Inflammatory macrophage (primary cell): ENCODE data around the gene AFF3.
"Not testable (repeated sequence)": the region's sequence is repeated elsewhere in the genome, so short reads cannot be mapped to it uniquely, and the experiment has no call there.

Source experiments
- DNase-seq, 2 donors: peaks; one replicate each; pipeline ENCODE4 v3.0.0-alpha.2; 2020 to 2022

AFF3 gene

DNA sequence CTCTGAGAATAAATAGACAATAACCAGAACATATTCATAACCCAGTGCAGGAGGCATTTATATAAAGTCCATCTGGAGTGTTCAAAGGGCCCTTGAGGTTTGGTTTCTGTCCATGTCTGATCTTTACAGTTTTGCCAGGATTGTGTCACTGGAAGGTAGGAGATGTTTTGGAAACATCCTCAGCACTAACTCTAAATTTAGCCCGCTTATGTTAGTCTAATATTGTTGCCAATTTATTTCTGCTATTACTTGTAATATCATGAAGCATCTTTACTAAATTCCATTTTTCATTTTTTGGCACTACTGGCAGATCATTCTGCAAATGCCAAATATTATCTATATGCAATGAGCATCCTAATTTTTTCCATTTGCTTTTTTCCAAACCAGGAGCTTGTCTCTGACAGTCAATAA lies 630.2 kb downstream of the AFF3 start:
- DNase-seq, result no peak

GRCh38 chr2:99509387-99509786 lies 633.0 kb downstream of the AFF3 start:
- no peak for DNase-seq

DNA sequence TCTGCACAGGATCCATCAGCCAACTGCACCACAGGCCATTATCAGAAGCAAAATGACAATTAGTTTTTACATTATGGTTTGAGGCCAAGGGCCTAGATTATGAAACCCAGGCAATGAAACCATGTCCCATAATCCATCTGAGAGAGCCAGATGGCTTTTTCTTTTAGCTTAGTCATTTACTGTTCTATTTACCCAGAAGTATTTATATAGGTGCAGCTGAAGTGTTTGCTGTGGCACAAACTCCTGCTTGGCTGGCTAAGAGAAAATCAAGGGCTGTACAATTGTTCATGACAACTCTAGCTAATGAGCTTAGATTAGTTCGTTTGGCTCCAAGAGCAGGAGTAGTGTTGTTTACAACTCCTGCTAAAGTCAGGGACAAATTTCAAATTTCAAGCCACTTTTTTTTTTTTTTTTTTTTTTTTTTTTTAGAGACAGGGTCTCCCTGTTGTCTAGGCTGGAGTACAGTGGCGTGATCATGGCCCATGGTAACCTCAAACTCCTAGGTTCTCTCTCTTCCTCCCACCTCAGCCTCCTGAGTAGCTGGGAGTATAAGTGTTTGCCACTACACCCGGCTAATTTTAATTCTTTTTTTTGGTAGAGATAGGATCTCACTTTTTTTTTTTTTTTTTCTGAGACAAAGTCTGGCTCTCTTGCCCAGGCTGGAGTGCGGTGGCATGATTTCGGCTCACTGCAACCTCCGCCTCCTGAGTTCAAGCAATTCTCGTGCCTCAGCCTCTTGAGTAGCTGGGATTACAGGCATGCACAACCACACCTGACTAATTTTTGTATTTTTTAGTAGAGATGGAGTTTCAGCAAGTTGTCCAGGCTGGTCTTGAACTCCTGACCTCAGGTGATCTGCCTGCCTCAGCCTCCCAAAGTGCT lies 634.2 kb downstream of the AFF3 start:
- DNase-seq, result no peak

DNA sequence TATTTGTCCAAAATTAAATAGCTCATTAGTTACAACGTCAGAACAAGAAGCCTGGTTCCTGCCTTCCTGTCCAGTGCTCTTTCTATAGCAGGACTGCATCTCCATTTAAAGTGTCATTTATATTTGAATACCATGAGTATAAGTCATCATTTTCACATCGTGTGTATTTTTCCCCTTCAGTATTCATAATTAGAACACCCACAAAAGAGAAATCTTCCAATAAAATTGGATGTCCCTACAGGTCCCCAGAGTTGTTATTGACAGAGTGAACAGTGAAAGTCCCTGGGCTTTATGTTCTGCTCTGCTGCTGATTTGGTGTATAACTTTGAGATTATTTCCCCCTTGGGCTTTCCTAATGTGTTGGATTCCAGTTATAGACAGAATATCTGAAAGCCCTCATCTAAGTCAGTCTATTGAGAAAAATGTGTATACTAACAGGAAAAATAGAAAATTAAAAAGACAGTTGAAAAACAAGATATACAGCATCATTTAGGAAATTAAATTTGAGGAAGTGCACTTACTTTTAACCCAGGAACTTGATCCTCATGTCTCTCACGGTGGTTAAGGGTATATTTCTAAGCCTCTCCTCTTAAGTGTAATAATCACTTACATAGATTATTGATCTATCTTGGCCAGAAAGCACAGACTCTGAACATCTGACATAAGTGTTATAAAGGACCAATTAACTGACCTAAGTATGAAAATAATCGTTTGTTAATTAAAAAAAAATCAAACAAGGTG lies 637.4 kb downstream of the AFF3 start:
- DNase-seq, result no peak

GRCh38 chr2:99503662-99504416 lies 638.6 kb downstream of the AFF3 start:
- not testable (repeated sequence) for DNase-seq

GRCh38 chr2:99496021-99496420 lies 646.4 kb downstream of the AFF3 start:
- no peak for DNase-seq
